Effector memory CD8-positive, alpha-beta T cell (primary cell): ENCODE measurements around the gene MNT.

Source experiments
- ATAC-seq: fragments of 150-1000 bp; cut with Tn5 transposase; replicated peaks from 2 replicates; pipeline ENCODE4 v1.10.0; 2021; ENCODE audit warnings: mild to moderate bottlenecking, moderate library complexity
- DNase-seq, 3 experiments: peaks; one replicate each; pipeline ENCODE4 v3.0.0; 2021
- H3K27ac Mint-ChIP-seq, 2 donors: one replicate each; pipeline ENCODE4 v1.8.0; 2022; ENCODE audit warnings: mild to moderate bottlenecking in 2 of 2, mixed read lengths in 2 of 2, moderate library complexity in 2 of 2
- H3K27me3 Mint-ChIP-seq, 2 donors: one replicate each; pipeline ENCODE4 v1.8.0; 2022; ENCODE audit warnings: mixed read lengths in 2 of 2
- H3K36me3 Mint-ChIP-seq: one replicate; pipeline ENCODE4 v1.8.0; 2022; ENCODE audit warnings: mild to moderate bottlenecking, moderate library complexity, mixed read lengths; ENCODE audit not compliant: insufficient read depth
- H3K4me1 Mint-ChIP-seq, 2 donors: one replicate each; pipeline ENCODE4 v1.8.0; 2022; ENCODE audit warnings: low read depth in 2 of 2, mixed read lengths in 2 of 2
- H3K4me3 Mint-ChIP-seq, 2 donors: one replicate each; pipeline ENCODE4 v1.8.0; 2022; ENCODE audit warnings: mild to moderate bottlenecking in 2 of 2, mixed read lengths in 2 of 2, moderate library complexity in 2 of 2
- H3K9me3 Mint-ChIP-seq, 2 donors: one replicate each; pipeline ENCODE4 v1.8.0; 2022; ENCODE audit warnings: mixed read lengths in 2 of 2

Gene MNT

GRCh38 chr17:2433696-2434095 lies 32.8 kb upstream of the MNT start:
- Mint-ChIP-seq H3K27ac (peak overlapping the region in 1 of 2 donors; percentile 18), H3K9me3 (no peaks in the 10 kb centered on the region), H3K27me3 (no peaks in the 10 kb centered on the region), H3K4me3 (no peak overlapping the region), H3K36me3 (peaks cover 47% of the 10 kb centered on the region), H3K4me1 (no peaks in the 10 kb centered on the region)
- DNase-seq: no peak
- no peak for ATAC-seq

- Mint-ChIP-seq H3K4me3 (no peak overlapping the region), H3K9me3 (no peaks in the 10 kb centered on the region), H3K36me3 (peaks cover 26% of the 10 kb centered on the region), H3K27me3 (no peaks in the 10 kb centered on the region), H3K27ac (peak overlapping the region in 1 of 2 donors; percentile 73), H3K4me1 (no peaks in the 10 kb centered on the region)
- DNase-seq: no peak
- no peak for ATAC-seq
Measured at GRCh38 chr17:2427910-2428309, 27.1 kb upstream of the MNT start.

- Mint-ChIP-seq H3K4me1 (no peaks in the 10 kb centered on the region), H3K9me3 (no peaks in the 10 kb centered on the region), H3K27ac (peak overlapping the region in 1 of 2 donors; percentile 73), H3K27me3 (no peaks in the 10 kb centered on the region), H3K4me3 (no peak overlapping the region), H3K36me3 (peaks cover 23% of the 10 kb centered on the region)
- DNase-seq (no peak), ATAC-seq (no peak)
Measured at GRCh38 chr17:2427215-2427614, 26.4 kb upstream of the MNT start.

GRCh38 chr17:2423271-2423670 lies 22.4 kb upstream of the MNT start:
- no peak overlapping the region for H3K27ac Mint-ChIP-seq
- no peak for ATAC-seq
- no peaks in the 10 kb centered on the region for H3K9me3 Mint-ChIP-seq
- no peaks in the 10 kb centered on the region for H3K27me3 Mint-ChIP-seq
- DNase-seq: no peak
- H3K36me3 Mint-ChIP-seq: peaks cover 49% of the 10 kb centered on the region
- H3K4me1 Mint-ChIP-seq: no peaks in the 10 kb centered on the region
- no peak overlapping the region for H3K4me3 Mint-ChIP-seq

GRCh38 chr17:2421315-2422147 lies 20.7 kb upstream of the MNT start:
- Mint-ChIP-seq H3K9me3 (no peaks in the 10 kb centered on the region), H3K27ac (no peak overlapping the region), H3K27me3 (no peaks in the 10 kb centered on the region), H3K4me1 (no peaks in the 10 kb centered on the region), H3K36me3 (peaks cover 50% of the 10 kb centered on the region), H3K4me3 (no peak overlapping the region)
- ATAC-seq: no peak
- no peak for DNase-seq

- no peaks in the 10 kb centered on the region for H3K4me1 Mint-ChIP-seq
- H3K4me3 Mint-ChIP-seq: no peak overlapping the region
- H3K36me3 Mint-ChIP-seq: peaks cover 44% of the 10 kb centered on the region
- no peaks in the 10 kb centered on the region for H3K9me3 Mint-ChIP-seq
- no peak for ATAC-seq
- H3K27ac Mint-ChIP-seq: no peak overlapping the region
- no peaks in the 10 kb centered on the region for H3K27me3 Mint-ChIP-seq
- DNase-seq: no peak
Measured at GRCh38 chr17:2420176-2420575, 19.3 kb upstream of the MNT start.

- peaks cover 41% of the 10 kb centered on the region for H3K36me3 Mint-ChIP-seq
- no peaks in the 10 kb centered on the region for H3K9me3 Mint-ChIP-seq
- H3K4me1 Mint-ChIP-seq: no peaks in the 10 kb centered on the region
- H3K27ac Mint-ChIP-seq: no peak overlapping the region
- H3K27me3 Mint-ChIP-seq: no peaks in the 10 kb centered on the region
- DNase-seq (no peak), ATAC-seq (no peak)
- H3K4me3 Mint-ChIP-seq: no peak overlapping the region
Measured at GRCh38 chr17:2419486-2419885, 18.6 kb upstream of the MNT start.

GRCh38 chr17:2418572-2418971 lies 17.7 kb upstream of the MNT start:
- DNase-seq: no peak
- Mint-ChIP-seq H3K4me3 (no peak overlapping the region), H3K4me1 (no peaks in the 10 kb centered on the region), H3K27ac (peak overlapping the region in 1 of 2 donors; percentile 13), H3K27me3 (no peaks in the 10 kb centered on the region), H3K9me3 (no peaks in the 10 kb centered on the region), H3K36me3 (peaks cover 41% of the 10 kb centered on the region)
- no peak for ATAC-seq

GRCh38 chr17:2416010-2416734 lies 15.3 kb upstream of the MNT start:
- no peak overlapping the region for H3K27ac Mint-ChIP-seq
- peaks cover 29% of the 10 kb centered on the region for H3K36me3 Mint-ChIP-seq
- no peaks in the 10 kb centered on the region for H3K27me3 Mint-ChIP-seq

GRCh38 chr17:2415081-2415480 lies 14.2 kb upstream of the MNT start:
- Mint-ChIP-seq H3K27ac (no peak overlapping the region), H3K27me3 (no peaks in the 10 kb centered on the region), H3K4me3 (no peak overlapping the region), H3K4me1 (no peaks in the 10 kb centered on the region), H3K36me3 (peaks cover 19% of the 10 kb centered on the region), H3K9me3 (no peaks in the 10 kb centered on the region)
- no peak for DNase-seq
- ATAC-seq: no peak

More at GRCh38 chr17:2416010-2416734, 15.3 kb upstream of the MNT start:
- H3K9me3 Mint-ChIP-seq: no peaks in the 10 kb centered on the region
- DNase-seq (peak; percentile 88 to 90 (median 90)), ATAC-seq (peak; percentile 93)
- H3K4me3 Mint-ChIP-seq: no peak overlapping the region
- no peaks in the 10 kb centered on the region for H3K4me1 Mint-ChIP-seq

- Mint-ChIP-seq H3K9me3 (no peaks in the 10 kb centered on the region), H3K4me3 (no peak overlapping the region), H3K27ac (no peak overlapping the region), H3K27me3 (no peaks in the 10 kb centered on the region), H3K36me3 (peaks cover 14% of the 10 kb centered on the region), H3K4me1 (no peaks in the 10 kb centered on the region)
- no peak for ATAC-seq
- no peak for DNase-seq
Measured at GRCh38 chr17:2414446-2415064, 13.7 kb upstream of the MNT start.

GRCh38 chr17:2412561-2413021 lies 11.7 kb upstream of the MNT start:
- no peak for ATAC-seq
- Mint-ChIP-seq H3K4me3 (no peak overlapping the region), H3K27ac (no peak overlapping the region), H3K27me3 (no peaks in the 10 kb centered on the region), H3K9me3 (no peaks in the 10 kb centered on the region), H3K4me1 (no peaks in the 10 kb centered on the region), H3K36me3 (peaks cover 6% of the 10 kb centered on the region)
- no peak for DNase-seq

GRCh38 chr17:2410951-2411350 lies 10.1 kb upstream of the MNT start:
- H3K36me3 Mint-ChIP-seq: peaks cover 7% of the 10 kb centered on the region
- H3K27ac Mint-ChIP-seq: no peak overlapping the region
- no peak overlapping the region for H3K4me3 Mint-ChIP-seq
- no peaks in the 10 kb centered on the region for H3K27me3 Mint-ChIP-seq
- H3K9me3 Mint-ChIP-seq: no peaks in the 10 kb centered on the region
- ATAC-seq: no peak
- no peak for DNase-seq
- peaks cover 0 to 6% of the 10 kb centered on the region in 2 donors for H3K4me1 Mint-ChIP-seq
